Measurements from ENCODE around the gene RHOBTB1. TPM values are rescaled to one million over a fixed set of nuclear protein-coding genes. Genes with fewer than 3 reads are reported as not detected.

Gene RHOBTB1
- total RNA-seq, 1 donor from 2014 or later: 26.4 TPM

- H3K27ac Mint-ChIP-seq: no peak overlapping the region
- peaks cover 39% of the 10 kb centered on the region for H3K36me3 Mint-ChIP-seq
- peaks cover 8% of the 10 kb centered on the region for H3K9me3 Mint-ChIP-seq
- no peak for TF ChIP-seq CTCF (conservative IDR thresholded peaks at IDR 0.05)
- no peak for DNase-seq (ENCODE audit: extremely low spot score, unreplicated experiment)
- no peak overlapping the region for H3K4me3 Mint-ChIP-seq
- H3K4me1 Mint-ChIP-seq (ENCODE audit: unreplicated experiment): peaks cover 6% of the 10 kb centered on the region
- H3K27me3 Mint-ChIP-seq: no peaks in the 10 kb centered on the region
Observed at GRCh38 chr10:60913657-60914056, 30.3 kb downstream of the RHOBTB1 start.

GRCh38 chr10:60913071-60913470 lies 30.9 kb downstream of the RHOBTB1 start:
- H3K9me3 Mint-ChIP-seq: peaks cover 4% of the 10 kb centered on the region
- no peak for TF ChIP-seq CTCF (conservative IDR thresholded peaks at IDR 0.05)
- H3K36me3 Mint-ChIP-seq: peaks cover 42% of the 10 kb centered on the region

GRCh38 chr10:60911715-60912114 lies 32.3 kb downstream of the RHOBTB1 start:
- Mint-ChIP-seq H3K4me3 (no peak overlapping the region), H3K9me3 (no peaks in the 10 kb centered on the region), H3K36me3 (peaks cover 44% of the 10 kb centered on the region), H3K27me3 (no peaks in the 10 kb centered on the region), H3K4me1 (ENCODE audit: unreplicated experiment) (peaks cover 9% of the 10 kb centered on the region), H3K27ac (no peak overlapping the region)
- DNase-seq (ENCODE audit: extremely low spot score, unreplicated experiment): no peak
- no peak for TF ChIP-seq CTCF (conservative IDR thresholded peaks at IDR 0.05)

More at GRCh38 chr10:60913071-60913470, 30.9 kb downstream of the RHOBTB1 start:
- no peak for DNase-seq (ENCODE audit: extremely low spot score, unreplicated experiment)
- Mint-ChIP-seq H3K27ac (no peak overlapping the region), H3K27me3 (no peaks in the 10 kb centered on the region), H3K4me1 (ENCODE audit: unreplicated experiment) (peaks cover 9% of the 10 kb centered on the region), H3K4me3 (no peak overlapping the region)

- peaks cover 47% of the 10 kb centered on the region for H3K36me3 Mint-ChIP-seq
- H3K9me3 Mint-ChIP-seq: no peaks in the 10 kb centered on the region
- H3K27me3 Mint-ChIP-seq: no peaks in the 10 kb centered on the region
- H3K27ac Mint-ChIP-seq: no peak overlapping the region
- DNase-seq (ENCODE audit: extremely low spot score, unreplicated experiment): no peak
- peaks cover 9% of the 10 kb centered on the region for H3K4me1 Mint-ChIP-seq (ENCODE audit: unreplicated experiment)
- H3K4me3 Mint-ChIP-seq: no peak overlapping the region
- no peak for TF ChIP-seq CTCF (conservative IDR thresholded peaks at IDR 0.05)
Observed at GRCh38 chr10:60911216-60911615, 32.8 kb downstream of the RHOBTB1 start.

GRCh38 chr10:60910543-60910942 lies 33.4 kb downstream of the RHOBTB1 start:
- peaks cover 9% of the 10 kb centered on the region for H3K4me1 Mint-ChIP-seq (ENCODE audit: unreplicated experiment)
- no peaks in the 10 kb centered on the region for H3K27me3 Mint-ChIP-seq
- DNase-seq (ENCODE audit: extremely low spot score, unreplicated experiment): no peak
- H3K9me3 Mint-ChIP-seq: no peaks in the 10 kb centered on the region
- TF ChIP-seq CTCF (conservative IDR thresholded peaks at IDR 0.05): no peak
- H3K36me3 Mint-ChIP-seq: peaks cover 54% of the 10 kb centered on the region
- no peak overlapping the region for H3K4me3 Mint-ChIP-seq
- H3K27ac Mint-ChIP-seq: no peak overlapping the region

GRCh38 chr10:60908896-60909295 lies 35.1 kb downstream of the RHOBTB1 start:
- H3K4me1 Mint-ChIP-seq (ENCODE audit: unreplicated experiment): peaks cover 5% of the 10 kb centered on the region
- H3K4me3 Mint-ChIP-seq: no peak overlapping the region
- no peaks in the 10 kb centered on the region for H3K9me3 Mint-ChIP-seq
- H3K36me3 Mint-ChIP-seq: peaks cover 62% of the 10 kb centered on the region
- no peaks in the 10 kb centered on the region for H3K27me3 Mint-ChIP-seq
- no peak overlapping the region for H3K27ac Mint-ChIP-seq
- DNase-seq (ENCODE audit: extremely low spot score, unreplicated experiment): no peak
- TF ChIP-seq CTCF (conservative IDR thresholded peaks at IDR 0.05): no peak

Data from type B pancreatic cell (in vitro differentiated cells).